Activated naive CD4-positive, alpha-beta T cell treated with anti-CD3 and anti-CD28 coated beads, Interleukin-2, amount 50 U/mL, for 24 hours (primary cell): Measurements from ENCODE around the gene LRP1.

Source experiments
- H3K27ac Mint-ChIP-seq: one replicate; pipeline ENCODE4 v1.8.0; 2021; ENCODE audit warnings: mild to moderate bottlenecking, mixed read lengths
- H3K27me3 Mint-ChIP-seq: one replicate; pipeline ENCODE4 v1.8.0; 2021; ENCODE audit warnings: mixed read lengths
- H3K36me3 Mint-ChIP-seq: one replicate; pipeline ENCODE4 v1.8.0; 2021; ENCODE audit warnings: mixed read lengths
- H3K4me1 Mint-ChIP-seq: one replicate; pipeline ENCODE4 v1.8.0; 2021; ENCODE audit warnings: mixed read lengths
- H3K4me3 Mint-ChIP-seq: one replicate; pipeline ENCODE4 v1.8.0; 2021; ENCODE audit warnings: mild to moderate bottlenecking, mixed read lengths
- H3K9me3 Mint-ChIP-seq: one replicate; pipeline ENCODE4 v1.8.0; 2021; ENCODE audit warnings: mixed read lengths

Gene LRP1

GRCh38 chr12:57216014-57216911, 88.0 kb downstream of the LRP1 start, which contains the start of gene NXPH4:
Gene NXPH4, plus strand, starts transcription at chr12:57216794. Its CDS starts 176 bp downstream, at chr12:57216970.
- peak within 1 kb of the TSS; percentile 12 for H3K27ac Mint-ChIP-seq
- peaks cover 53% of the 10 kb centered on the region for H3K27me3 Mint-ChIP-seq
- no peaks in the 10 kb centered on the region for H3K9me3 Mint-ChIP-seq
- H3K4me1 Mint-ChIP-seq, result peaks cover 51% of the 10 kb centered on the region
- H3K4me3 Mint-ChIP-seq, result peak within 1 kb of the TSS; percentile 82
- H3K36me3 Mint-ChIP-seq, result no peaks in the 10 kb centered on the region

- Mint-ChIP-seq H3K27ac (no peak overlapping the region), H3K27me3 (peaks cover 60% of the 10 kb centered on the region), H3K36me3 (no peaks in the 10 kb centered on the region), H3K4me3 (peak overlapping the region; percentile 82), H3K9me3 (no peaks in the 10 kb centered on the region), H3K4me1 (peaks cover 56% of the 10 kb centered on the region)
These were observed 88.9 kb downstream of the LRP1 start for GRCh38 chr12:57216921-57217879.

- H3K27me3 Mint-ChIP-seq, result peaks cover 70% of the 10 kb centered on the region
- no peaks in the 10 kb centered on the region for H3K9me3 Mint-ChIP-seq
- H3K36me3 Mint-ChIP-seq, result no peaks in the 10 kb centered on the region
These were observed 90.0 kb downstream of the LRP1 start for GRCh38 chr12:57218030-57218853.

GRCh38 chr12:57219205-57219992, 91.1 kb downstream of the LRP1 start:
- no peak overlapping the region for H3K4me3 Mint-ChIP-seq
- H3K9me3 Mint-ChIP-seq, result no peaks in the 10 kb centered on the region
- H3K27me3 Mint-ChIP-seq, result peaks cover 74% of the 10 kb centered on the region
- H3K36me3 Mint-ChIP-seq, result no peaks in the 10 kb centered on the region
- H3K4me1 Mint-ChIP-seq, result peaks cover 58% of the 10 kb centered on the region
- H3K27ac Mint-ChIP-seq, result no peak overlapping the region

More at GRCh38 chr12:57218030-57218853, 90.0 kb downstream of the LRP1 start:
- H3K4me1 Mint-ChIP-seq, result peaks cover 63% of the 10 kb centered on the region
- no peak overlapping the region for H3K27ac Mint-ChIP-seq
- peak overlapping the region; percentile 24 for H3K4me3 Mint-ChIP-seq

GRCh38 chr12:57219993-57220754, 91.9 kb downstream of the LRP1 start:
- Mint-ChIP-seq H3K36me3 (no peaks in the 10 kb centered on the region), H3K4me3 (no peak overlapping the region), H3K27ac (peak overlapping the region; percentile 26), H3K4me1 (peaks cover 58% of the 10 kb centered on the region), H3K9me3 (no peaks in the 10 kb centered on the region), H3K27me3 (peaks cover 73% of the 10 kb centered on the region)

GRCh38 chr12:57220770-57221168, 92.5 kb downstream of the LRP1 start:
- H3K4me1 Mint-ChIP-seq, result peaks cover 58% of the 10 kb centered on the region
- peak overlapping the region; percentile 31 for H3K4me3 Mint-ChIP-seq
- no peaks in the 10 kb centered on the region for H3K36me3 Mint-ChIP-seq
- no peaks in the 10 kb centered on the region for H3K9me3 Mint-ChIP-seq
- peak overlapping the region; percentile 26 for H3K27ac Mint-ChIP-seq
- H3K27me3 Mint-ChIP-seq, result peaks cover 71% of the 10 kb centered on the region

GRCh38 chr12:57221169-57221917, 93.1 kb downstream of the LRP1 start:
- Mint-ChIP-seq H3K27ac (peak overlapping the region; percentile 8), H3K27me3 (peaks cover 71% of the 10 kb centered on the region), H3K9me3 (no peaks in the 10 kb centered on the region), H3K4me3 (no peak overlapping the region), H3K4me1 (peaks cover 60% of the 10 kb centered on the region), H3K36me3 (no peaks in the 10 kb centered on the region)

GRCh38 chr12:57222286-57223190, 94.3 kb downstream of the LRP1 start:
- peaks cover 64% of the 10 kb centered on the region for H3K4me1 Mint-ChIP-seq
- no peak overlapping the region for H3K4me3 Mint-ChIP-seq
- no peaks in the 10 kb centered on the region for H3K9me3 Mint-ChIP-seq
- H3K36me3 Mint-ChIP-seq, result no peaks in the 10 kb centered on the region
- peak overlapping the region; percentile 14 for H3K27ac Mint-ChIP-seq
- H3K27me3 Mint-ChIP-seq, result peaks cover 73% of the 10 kb centered on the region

GRCh38 chr12:57223191-57224165, 95.2 kb downstream of the LRP1 start:
- H3K4me1 Mint-ChIP-seq, result peaks cover 66% of the 10 kb centered on the region
- H3K9me3 Mint-ChIP-seq, result no peaks in the 10 kb centered on the region
- H3K27ac Mint-ChIP-seq, result peak overlapping the region; percentile 77
- peaks cover 67% of the 10 kb centered on the region for H3K27me3 Mint-ChIP-seq
- no peak overlapping the region for H3K4me3 Mint-ChIP-seq
- no peaks in the 10 kb centered on the region for H3K36me3 Mint-ChIP-seq

GRCh38 chr12:57224278-57224972, 96.1 kb downstream of the LRP1 start:
- H3K9me3 Mint-ChIP-seq, result no peaks in the 10 kb centered on the region
- H3K4me3 Mint-ChIP-seq, result no peak overlapping the region
- no peaks in the 10 kb centered on the region for H3K36me3 Mint-ChIP-seq
- H3K4me1 Mint-ChIP-seq, result peaks cover 69% of the 10 kb centered on the region
- H3K27me3 Mint-ChIP-seq, result peaks cover 58% of the 10 kb centered on the region
- no peak overlapping the region for H3K27ac Mint-ChIP-seq
